B cell (primary cell): Measurements from ENCODE around the gene ATP11A. TPM values are rescaled to one million over a fixed set of nuclear protein-coding genes. Genes with fewer than 3 reads are reported as not detected.

ENCODE experiments used
- ATAC-seq: fragments of 200-7000 bp; cut with Tn5 transposase; one replicate; pipeline ENCODE4 v1.10.0; 2021; ENCODE audit warnings: low read depth, mild to moderate bottlenecking, moderate number of reproducible peaks, moderate library complexity
- CTCF ChIA-PET: fragments of 350-600 bp; sonication (Branson Sonifier 250); formaldehyde crosslinking; loops from one replicate; lab custom pipeline; 2021; ENCODE audit warnings: antibody characterized with exemption, inconsistent platforms; lab: Charles Lee
- POLR2A ChIA-PET: fragments of 350-600 bp; sonication (Branson Sonifier 250); formaldehyde crosslinking; loops from one replicate; lab custom pipeline; 2021; ENCODE audit warnings: antibody characterized with exemption; lab: Charles Lee
- DNase-seq: peaks from one replicate; pipeline ENCODE4 v3.0.0; 2013
- H2AFZ ChIP-seq: 2 replicates; pipeline ENCODE4 v1.6.1; 2012; ENCODE audit warnings: mild to moderate bottlenecking, low read depth, low read length; ENCODE audit not compliant: insufficient read depth, poor library complexity, severe bottlenecking
- H3K27ac ChIP-seq, 2 donors: 1 replicate in 1 of 2; 2 replicates in 1 of 2; pipeline ENCODE4 v1.5.1; 2012 to 2013; ENCODE audit warnings: low read length in 2 of 2, mild to moderate bottlenecking in 2 of 2, moderate library complexity in 1 of 2
- H3K27me3 ChIP-seq, 4 experiments: fragments of 200-600 bp in 1 of 4; sonication (generic) in 1 of 4; replicated peaks in 1 of 4; 1 replicate in 2 of 4; 2 replicates in 2 of 4; pipeline versions ENCODE4 v1.6.1 to v1.7.0; 2013 to 2016; ENCODE audit warnings: low read length in 3 of 4, mild to moderate bottlenecking in 2 of 4, mixed read lengths in 1 of 4, moderate library complexity in 1 of 4; ENCODE audit not compliant: insufficient read depth in 4 of 4, control insufficient read depth in 3 of 4; ENCODE audit errors: control extremely low read depth in 1 of 4
- H3K36me3 ChIP-seq, 2 experiments: replicated peaks in 1 of 2; 1 replicate in 1 of 2; 2 replicates in 1 of 2; pipeline versions ENCODE4 v1.6.1 to v1.7.1; 2013; ENCODE audit warnings: low read length in 1 of 2; ENCODE audit not compliant: insufficient read depth in 2 of 2, control insufficient read depth in 1 of 2; ENCODE audit errors: control extremely low read depth in 1 of 2, extremely low read depth in 1 of 2
- H3K4me1 ChIP-seq, 2 donors: fragments of 200-600 bp in 1 of 2; sonication (generic) in 1 of 2; 1 replicate in 1 of 2; 2 replicates in 1 of 2; pipeline versions ENCODE4 v1.5.1 to v1.6.1; 2013 to 2017; ENCODE audit warnings: low read length in 2 of 2; ENCODE audit not compliant: control insufficient read depth in 2 of 2, insufficient read depth in 2 of 2
- H3K4me2 ChIP-seq: replicated peaks from 2 replicates; pipeline ENCODE3; 2012; ENCODE audit warnings: mild to moderate bottlenecking, low read depth, low read length; ENCODE audit not compliant: poor library complexity, severe bottlenecking
- H3K4me3 ChIP-seq, 5 experiments: fragments of 200-600 bp in 1 of 5; sonication (generic) in 1 of 5; 1 replicate in 3 of 5; 2 replicates in 2 of 5; pipeline versions ENCODE4 v1.5.1 to v1.7.0; 2011 to 2016; ENCODE audit warnings: low read length in 4 of 5, mild to moderate bottlenecking in 4 of 5, low read depth in 2 of 5, control low read depth in 1 of 5, moderate library complexity in 1 of 5; ENCODE audit not compliant: insufficient read depth in 1 of 5; ENCODE audit errors: control extremely low read depth in 1 of 5, extremely low read depth in 1 of 5
- H3K79me2 ChIP-seq: fragments of 200-600 bp; sonication (generic); one replicate; pipeline ENCODE4 v1.6.0; 2016; ENCODE audit warnings: low read length; ENCODE audit not compliant: control insufficient read depth, insufficient read depth
- H3K9ac ChIP-seq: fragments of 200-600 bp; sonication (generic); 2 replicates; pipeline ENCODE4 v1.6.1; 2017; ENCODE audit warnings: mild to moderate bottlenecking, low read length, moderate library complexity
- H3K9me3 ChIP-seq, 3 donors: one replicate each; pipeline versions ENCODE4 v1.6.1 to v1.7.1; 2013; ENCODE audit warnings: low read length in 2 of 3; ENCODE audit not compliant: control insufficient read depth in 2 of 3, insufficient read depth in 1 of 3; ENCODE audit errors: control extremely low read depth in 1 of 3
- H4K20me1 ChIP-seq: 2 replicates; pipeline ENCODE4 v1.6.0; 2012; ENCODE audit warnings: mild to moderate bottlenecking, low read length; ENCODE audit not compliant: insufficient read depth, control insufficient read depth, poor library complexity, severe bottlenecking
- H3K27ac Mint-ChIP-seq: one replicate; pipeline ENCODE4 v1.8.0; 2021; ENCODE audit warnings: mixed read lengths
- H3K27me3 Mint-ChIP-seq: one replicate; pipeline ENCODE4 v1.8.0; 2021; ENCODE audit warnings: mixed read lengths
- H3K4me1 Mint-ChIP-seq: one replicate; pipeline ENCODE4 v1.8.0; 2021; ENCODE audit warnings: mixed read lengths
- H3K4me3 Mint-ChIP-seq: one replicate; pipeline ENCODE4 v1.8.0; 2021; ENCODE audit warnings: mixed read lengths
- H3K9me3 Mint-ChIP-seq: one replicate; pipeline ENCODE4 v1.8.0; 2022; ENCODE audit warnings: mixed read lengths; ENCODE audit not compliant: insufficient read depth
- EZH2 ChIP-seq: IDR thresholded peaks from 2 replicates; pipeline ENCODE4 v1.6.1; 2012; ENCODE audit warnings: borderline replicate concordance, low read depth, mild to moderate bottlenecking, moderate library complexity, low read length; ENCODE audit not compliant: insufficient read depth, poor library complexity, severe bottlenecking
- WGBS: methylation state at CpG from one replicate; pipeline ENCODE4 v1.1.5; 2013; ENCODE audit warnings: missing lambda C conversion rate; ENCODE audit not compliant: insufficient coverage; 5-methylcytosine and 5-hydroxymethylcytosine counted together
- intact Hi-C: fragments of 100-400 bp; cut with micrococcal nuclease; formaldehyde crosslinking; loops from one replicate; pipeline ENCODE4 v1.10.0; 2022
- polyA plus RNA-seq: library from polyadenylated mRNA; depleted of rRNA; stranded (reverse); fragments of >200 nt; gene quantifications from 2 replicates; pipeline ENCODE4 v1.2.3, GENCODE V29; 2012
- total RNA-seq, 2 donors: library from RNA; stranded (reverse); fragments of 120-200 nt in 1 of 2; gene quantifications; 1 replicate in 1 of 2; 2 replicates in 1 of 2; pipeline versions ENCODE4 v1.2.3 to v1.2.4, GENCODE V29; 2013 to 2022

The ATP11A gene
- total and polyA plus RNA-seq, 2 donors (not counting 1 experiment from before 2014, with no cell fraction given) = 36.9 to 60.3 TPM

GRCh38 chr13:112896736-112897602 is 207.1 kb downstream of the ATP11A start:
- DNase-seq = no peak
- no peak overlapping the region for H3K27ac ChIP-seq
- Mint-ChIP-seq H3K27ac (no peak overlapping the region), H3K27me3 (no peaks in the 10 kb centered on the region), H3K4me1 (peaks cover 25% of the 10 kb centered on the region), H3K4me3 (peak overlapping the region; percentile 66), H3K9me3 (no peaks in the 10 kb centered on the region)
- ChIA-PET CTCF (interaction anchor here (1.0 kb wide), 1 partner anchor 23 kb away, joined by 4 read pairs; no protein-coding TSS in a partner anchor), POLR2A (no interaction called here)
- H3K4me2 ChIP-seq = no peak overlapping the region
- H4K20me1 ChIP-seq = no peaks in the 10 kb centered on the region
- no peak overlapping the region for H2AFZ ChIP-seq
- no peak overlapping the region for H3K4me3 ChIP-seq
- H3K36me3 ChIP-seq = no peaks in the 10 kb centered on the region
- no peaks in the 10 kb centered on the region for H3K79me2 ChIP-seq
- TF ChIP-seq EZH2 = no peak
- H3K4me1 ChIP-seq = peaks cover 27 to 33% of the 10 kb centered on the region in 2 donors
- H3K9ac ChIP-seq = no peak overlapping the region
- no peaks in the 10 kb centered on the region for H3K9me3 ChIP-seq
- ATAC-seq = no peak
- intact Hi-C loops = no loop called here
- 93% methylated on average over 26 of the region's 27 CpGs for WGBS
- H3K27me3 ChIP-seq = peaks cover 0 to 7% (median 0%) of the 10 kb centered on the region in 4 experiments

- H3K27me3 ChIP-seq = peaks cover 0 to 7% (median 0%) of the 10 kb centered on the region in 4 experiments
- Mint-ChIP-seq H3K4me3 (no peak overlapping the region), H3K27me3 (no peaks in the 10 kb centered on the region), H3K27ac (no peak overlapping the region), H3K9me3 (no peaks in the 10 kb centered on the region), H3K4me1 (peaks cover 22% of the 10 kb centered on the region)
- no peaks in the 10 kb centered on the region for H3K9me3 ChIP-seq
- no peaks in the 10 kb centered on the region for H3K79me2 ChIP-seq
- CTCF ChIA-PET = interaction anchor here (1.0 kb wide), 1 partner anchor 24 kb away, joined by 4 read pairs; no protein-coding TSS in a partner anchor
- no peaks in the 10 kb centered on the region for H3K36me3 ChIP-seq
- no peak overlapping the region for H2AFZ ChIP-seq
- POLR2A ChIA-PET = no interaction called here
- no peak overlapping the region for H3K4me2 ChIP-seq
- no peak for TF ChIP-seq EZH2
- no peaks in the 10 kb centered on the region for H4K20me1 ChIP-seq
- WGBS = 64% methylated on average over 3 of the region's 6 CpGs
- H3K9ac ChIP-seq = no peak overlapping the region
- no peak overlapping the region for H3K27ac ChIP-seq
- DNase-seq (no peak), ATAC-seq (no peak)
- peaks cover 25 to 29% of the 10 kb centered on the region in 2 donors for H3K4me1 ChIP-seq
- no peak overlapping the region for H3K4me3 ChIP-seq
- intact Hi-C loops = no loop called here
Measured at GRCh38 chr13:112897603-112897955, 207.7 kb downstream of the ATP11A start.
